GM13977 (cell line): ENCODE measurements around the gene CRB1.

Experiments used
- DNase-seq: peaks from one replicate; pipeline ENCODE4 v3.0.0; 2012; ENCODE audit warnings: low spot score
- CTCF ChIP-seq: IDR thresholded peaks from 2 replicates; pipeline ENCODE4 v1.5.1; 2012; ENCODE audit warnings: mild to moderate bottlenecking, control low read depth; ENCODE audit not compliant: insufficient read depth; ENCODE audit errors: extremely low read depth, missing control alignments
- in situ Hi-C: fragments of 300-500 bp; cut with MboI; formaldehyde crosslinking; loops from one replicate; pipeline ENCODE4 v1.12.0; 2022; ENCODE audit warnings: low sequenced_read_pairs, low pct_unique_long_range_greater_than_20kb, mixed read lengths, inconsistent platforms; ENCODE audit not compliant: unreplicated experiment

CRB1 gene

GRCh38 chr1:197342669-197343068 is 74.6 kb downstream of the CRB1 start:
- in situ Hi-C loops = loop anchor here (25.0 kb wide), 1 partner anchor 155 kb away; no protein-coding TSS in a partner anchor
- DNase-seq = no peak
- TF ChIP-seq CTCF = no peak

DNA sequence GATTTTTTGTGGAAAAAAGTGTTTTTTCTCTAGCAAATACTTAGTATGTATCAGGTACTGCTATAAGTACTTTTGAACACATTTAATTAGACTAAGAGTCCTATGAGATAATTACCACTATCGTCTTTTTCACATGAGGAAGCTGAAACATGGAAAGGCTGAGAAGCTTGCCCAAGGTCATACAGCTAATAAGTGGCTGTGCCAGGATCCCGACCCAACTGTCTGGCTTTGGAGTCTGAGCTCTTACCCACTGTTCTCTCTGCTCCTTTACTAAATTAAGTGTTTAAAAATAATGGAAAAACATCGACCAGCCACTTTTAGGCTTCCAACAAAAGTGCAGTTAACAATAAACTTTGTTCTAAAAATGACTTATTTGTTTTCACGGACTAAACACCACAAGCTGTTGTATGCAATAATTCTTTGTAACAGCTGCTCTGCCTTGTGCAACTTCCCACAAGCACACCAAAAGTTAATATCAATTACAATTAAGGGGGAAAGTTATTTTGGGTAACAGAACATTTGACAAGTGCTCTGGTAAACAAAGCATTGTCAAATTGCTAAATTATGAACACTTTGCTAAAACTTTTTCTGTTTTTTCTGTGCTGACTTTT is 75.7 kb downstream of the CRB1 start:
- DNase-seq = no peak
- no peak for TF ChIP-seq CTCF
- in situ Hi-C loops = loop anchor here (25.0 kb wide), 1 partner anchor 156 kb away; no protein-coding TSS in a partner anchor

DNA sequence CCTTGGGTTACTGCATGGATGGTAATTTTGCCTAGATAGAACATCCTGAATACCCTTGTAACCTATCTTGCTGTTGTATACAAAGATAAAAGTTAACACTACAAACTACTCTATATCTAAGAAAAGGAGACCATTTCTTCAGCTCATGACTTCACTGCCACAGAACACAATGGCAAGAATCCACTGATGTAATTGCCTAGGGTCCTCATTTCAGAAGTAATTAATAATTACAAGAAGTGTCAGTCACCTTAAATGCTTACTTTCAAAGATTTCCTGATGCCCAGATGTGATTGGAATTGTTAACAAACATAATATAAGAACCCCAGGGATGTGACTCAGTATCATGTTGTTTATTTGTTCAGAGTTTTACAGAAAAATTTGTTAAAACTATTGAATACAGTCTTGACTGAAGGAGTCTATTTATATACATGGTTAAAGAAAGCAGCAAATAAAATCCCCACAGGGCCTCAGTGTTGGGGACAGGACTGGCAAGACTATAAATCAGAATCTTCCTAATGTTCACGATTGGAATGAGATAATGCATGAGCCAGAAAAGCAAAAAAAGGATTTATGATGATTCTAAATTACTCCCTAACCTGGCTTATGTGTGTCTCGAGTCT is 83.9 kb downstream of the CRB1 start:
- no peak for DNase-seq
- in situ Hi-C loops = no loop called here

DNA sequence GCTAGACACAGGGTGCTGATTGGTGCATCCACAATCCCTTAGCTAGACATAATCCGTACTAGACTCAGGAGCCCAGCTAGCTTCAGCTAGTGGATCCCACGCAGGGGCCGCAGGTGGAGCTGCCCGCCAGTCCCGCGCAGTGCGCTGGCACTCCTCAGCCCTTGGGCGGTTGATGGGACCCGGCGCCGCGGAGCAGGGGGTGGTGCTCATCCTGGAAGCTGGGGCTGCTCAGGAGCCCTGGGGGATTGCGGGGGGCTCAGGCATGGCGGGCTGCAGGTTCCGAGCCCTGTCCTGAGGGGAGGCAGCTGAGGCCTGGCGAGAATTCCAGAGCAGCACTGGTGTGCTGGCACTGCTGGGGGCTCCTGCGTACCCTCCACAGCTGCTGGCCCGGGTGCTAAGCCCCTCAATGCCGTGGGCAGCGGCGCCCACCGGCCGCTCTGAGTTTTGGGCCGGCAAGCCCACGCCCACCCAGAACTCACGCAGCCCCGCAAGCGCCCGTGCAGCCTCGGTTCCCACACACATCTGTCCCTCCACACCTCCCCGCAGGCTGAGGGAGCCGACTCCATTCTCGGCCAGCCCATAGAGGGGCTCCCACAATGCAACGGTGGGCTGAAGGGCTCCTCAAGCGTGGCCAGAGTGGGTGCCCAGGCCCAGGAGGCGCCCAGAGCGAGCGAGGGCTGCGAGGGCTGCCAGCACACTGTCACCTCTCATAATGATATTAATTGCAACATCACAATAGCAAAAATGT is 87.4 kb downstream of the CRB1 start:
- in situ Hi-C loops = no loop called here
- DNase-seq = no peak
- TF ChIP-seq CTCF = no peak

More for the DNA sequence above, 83.9 kb downstream of the CRB1 start:
- TF ChIP-seq CTCF = no peak

DNA sequence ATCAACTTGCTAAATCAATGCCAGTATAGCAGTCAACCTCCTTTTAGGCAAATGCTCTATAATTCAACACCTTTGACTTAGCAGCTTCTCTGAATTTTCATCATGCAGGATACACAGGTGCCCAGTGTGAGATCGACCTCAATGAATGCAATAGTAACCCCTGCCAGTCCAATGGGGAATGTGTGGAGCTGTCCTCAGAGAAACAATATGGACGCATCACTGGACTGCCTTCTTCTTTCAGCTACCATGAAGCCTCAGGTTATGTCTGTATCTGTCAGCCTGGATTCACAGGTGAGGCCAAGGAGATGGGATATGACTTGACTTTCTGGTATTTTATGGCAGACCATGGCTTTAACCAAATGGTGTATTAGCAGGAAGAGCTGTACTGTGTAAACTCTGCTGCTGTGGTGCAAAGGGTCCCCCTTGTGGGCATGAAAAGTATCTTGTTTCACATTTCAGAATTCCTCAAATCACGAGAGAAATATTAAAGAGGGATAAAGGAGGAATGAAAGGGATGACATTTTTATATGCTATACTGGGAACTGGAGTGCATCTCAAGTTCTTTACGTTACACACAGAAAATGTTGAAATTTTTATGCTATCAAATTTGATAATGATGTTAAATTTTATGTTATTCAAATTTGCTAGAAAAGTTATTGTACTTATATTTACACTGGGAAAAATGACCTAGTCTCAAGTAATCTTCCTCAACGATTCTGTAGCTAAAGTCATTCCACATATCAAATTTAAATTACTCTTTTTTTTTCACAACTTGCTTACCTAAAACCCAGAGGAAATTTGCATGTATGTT is 88.9 kb downstream of the CRB1 start:
- peak; percentile 74 for TF ChIP-seq CTCF
- in situ Hi-C loops = no loop called here
- DNase-seq = peak; percentile 45

GRCh38 chr1:197358959-197359358 is 90.9 kb downstream of the CRB1 start:
- no peak for TF ChIP-seq CTCF
- in situ Hi-C loops = no loop called here
- no peak for DNase-seq
